HG03135 (cell line): Measurements from ENCODE around the gene CDC37.
"Not testable (repeated sequence)": the region's sequence is repeated elsewhere in the genome, so short reads cannot be mapped to it uniquely, and the experiment has no call there.

Experiments
- ATAC-seq: cut with Tn5 transposase; IDR thresholded peaks from one replicate; pipeline ENCODE4 v1.9.1; 2021; ENCODE audit warnings: mild to moderate bottlenecking, moderate library complexity; ENCODE audit not compliant: unreplicated experiment

CDC37 gene

DNA sequence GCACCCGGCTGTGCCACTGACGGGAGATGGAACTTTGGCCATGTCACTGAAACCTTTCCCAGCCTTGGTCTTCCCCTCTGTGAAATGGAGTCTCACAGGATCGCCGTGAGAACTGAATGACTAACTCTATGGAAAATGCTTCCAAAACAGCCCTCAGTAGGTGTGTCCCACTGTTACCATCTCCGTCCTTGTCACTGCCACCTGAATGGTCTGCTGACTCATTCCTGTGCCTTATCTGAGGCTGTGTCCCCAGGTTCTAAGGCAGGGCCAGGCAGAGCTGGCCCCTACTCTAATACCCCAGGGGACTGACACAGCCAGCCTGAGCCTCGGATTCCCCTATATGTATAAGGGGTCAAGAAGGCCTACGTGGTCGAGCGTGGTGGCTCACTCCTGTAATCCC lies 4.5 kb downstream of the CDC37 start:
- ATAC-seq: no peak

DNA sequence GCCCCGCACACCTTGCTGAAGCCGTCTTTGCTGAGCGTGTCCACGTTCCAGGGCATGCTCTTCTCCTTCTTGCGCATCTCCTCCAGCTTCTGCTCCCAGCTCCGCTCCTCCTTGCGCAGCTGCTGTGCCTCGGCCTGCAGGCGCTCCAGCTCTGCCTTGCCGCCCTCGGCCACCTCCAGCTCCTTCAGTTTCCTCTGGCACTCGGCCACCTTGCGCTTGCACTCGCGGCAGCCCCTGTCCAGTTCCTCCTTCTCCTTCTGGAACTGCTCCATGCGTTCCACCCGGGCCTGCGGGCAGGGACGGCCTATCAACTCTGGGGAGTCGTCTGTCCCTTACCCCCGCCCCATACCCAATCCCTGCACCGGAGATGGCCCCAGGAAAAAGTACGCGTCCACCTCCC lies 7.4 kb downstream of the CDC37 start:
- ATAC-seq: no peak

DNA sequence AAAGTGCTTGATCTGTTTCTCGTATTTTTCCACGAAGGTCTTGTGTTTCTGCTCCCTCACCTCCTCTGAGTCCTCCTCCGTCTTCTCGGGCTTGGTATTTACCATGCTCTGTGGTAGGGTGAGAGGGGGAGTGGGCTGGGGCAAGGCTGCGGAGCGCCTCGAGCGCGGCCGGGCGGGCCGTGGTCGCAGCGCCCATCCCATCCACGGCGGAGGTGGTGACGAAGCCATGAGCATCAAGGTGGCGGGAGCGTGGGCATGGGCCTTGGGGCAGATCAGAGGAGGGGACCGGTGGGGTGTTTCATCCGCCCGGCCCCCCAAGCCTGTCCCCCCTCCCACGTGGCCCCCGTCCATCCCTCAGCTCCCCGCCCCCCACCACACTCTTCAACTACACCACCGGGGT lies 7.9 kb downstream of the CDC37 start:
- no peak for ATAC-seq

DNA sequence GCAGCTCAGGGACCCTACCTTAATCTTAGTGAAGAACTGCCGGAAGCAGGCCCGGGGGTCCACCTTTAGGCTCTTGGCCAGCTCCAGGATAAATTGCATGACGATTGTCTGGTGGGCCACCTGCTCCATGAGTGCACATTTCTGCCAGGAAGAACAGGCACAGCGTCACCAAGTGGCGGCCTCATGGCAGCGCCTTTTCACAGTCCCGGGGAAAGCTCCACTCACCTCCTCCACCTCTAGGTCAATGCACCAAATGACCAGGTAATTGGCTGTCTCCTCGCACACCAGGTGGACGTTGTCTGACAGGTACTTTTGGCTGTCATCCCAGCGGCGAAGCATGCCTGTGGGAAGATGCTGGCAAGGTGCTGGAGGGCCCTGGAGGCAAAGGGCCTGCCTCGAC lies 8.3 kb downstream of the CDC37 start:
- no peak for ATAC-seq

DNA sequence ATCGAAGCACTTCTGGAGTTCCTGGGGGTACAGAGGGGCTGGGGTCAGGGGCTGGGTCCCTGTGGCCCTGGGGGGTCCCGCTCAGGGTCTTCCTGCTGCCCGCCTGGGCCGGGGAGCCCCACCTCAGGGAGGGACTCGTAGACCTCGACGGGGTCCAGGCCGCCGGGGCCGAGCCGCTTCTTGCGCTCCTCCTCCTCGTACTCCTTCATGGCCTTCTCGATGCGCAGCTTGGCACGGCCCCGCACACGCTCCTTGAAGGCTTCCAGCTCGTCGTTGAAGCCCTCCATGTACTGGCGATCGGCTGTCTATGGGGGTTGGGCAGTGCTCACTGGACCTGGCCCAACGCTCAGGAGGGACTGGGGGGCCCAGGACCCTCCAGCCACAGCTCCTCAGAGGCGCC lies 10.2 kb downstream of the CDC37 start:
- no peak for ATAC-seq

DNA sequence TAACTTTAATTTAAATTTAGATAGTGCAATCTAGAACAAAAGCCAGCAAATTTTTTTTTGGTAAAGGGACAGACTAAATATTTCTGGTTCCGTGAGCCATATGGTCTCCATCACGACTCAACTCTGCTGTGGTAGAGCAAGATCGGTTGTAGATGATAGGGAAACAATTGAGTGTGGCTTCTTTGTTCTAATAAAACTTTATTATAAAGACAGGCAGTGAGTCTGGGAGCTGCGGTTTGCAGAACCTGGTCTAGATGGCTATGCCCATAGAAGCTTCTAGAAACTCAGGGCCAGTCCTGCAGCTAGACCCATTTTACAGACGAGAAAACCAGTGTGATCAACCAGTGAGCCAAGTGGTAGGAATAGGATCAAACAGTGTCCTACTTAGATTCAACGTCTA lies 11.2 kb downstream of the CDC37 start:
- no peak for ATAC-seq

DNA sequence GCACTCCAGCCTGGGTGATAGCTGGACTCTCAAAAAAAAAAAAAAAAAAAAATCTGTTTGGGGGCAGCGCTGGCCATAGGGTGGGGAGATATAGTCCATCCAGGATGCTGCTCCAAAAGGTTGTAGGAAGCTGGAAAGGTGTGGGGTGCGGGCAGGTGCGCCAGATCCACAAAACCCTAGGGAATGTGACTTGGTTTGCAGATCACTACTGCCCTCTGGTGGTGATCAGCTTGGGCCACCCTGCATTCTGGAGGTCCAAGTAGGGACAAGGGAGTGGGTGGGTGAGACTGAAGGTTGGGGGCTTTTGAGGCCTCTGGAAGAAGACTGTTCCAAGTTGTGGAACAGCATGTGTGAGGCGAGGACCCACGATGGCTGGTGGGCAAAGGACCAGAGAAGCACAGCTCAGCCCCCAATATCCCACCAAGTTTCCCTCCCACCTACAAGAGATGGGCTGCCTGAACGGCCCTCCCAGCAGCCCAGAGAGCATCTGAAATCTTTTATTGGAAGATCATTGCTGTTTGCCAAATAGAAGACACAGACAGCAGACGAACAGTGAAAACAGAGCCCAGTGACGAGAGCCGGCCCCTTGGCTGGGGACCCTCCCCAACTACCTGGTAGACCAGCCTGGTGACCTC lies 12.6 kb downstream of the CDC37 start:
- no peak for ATAC-seq

DNA sequence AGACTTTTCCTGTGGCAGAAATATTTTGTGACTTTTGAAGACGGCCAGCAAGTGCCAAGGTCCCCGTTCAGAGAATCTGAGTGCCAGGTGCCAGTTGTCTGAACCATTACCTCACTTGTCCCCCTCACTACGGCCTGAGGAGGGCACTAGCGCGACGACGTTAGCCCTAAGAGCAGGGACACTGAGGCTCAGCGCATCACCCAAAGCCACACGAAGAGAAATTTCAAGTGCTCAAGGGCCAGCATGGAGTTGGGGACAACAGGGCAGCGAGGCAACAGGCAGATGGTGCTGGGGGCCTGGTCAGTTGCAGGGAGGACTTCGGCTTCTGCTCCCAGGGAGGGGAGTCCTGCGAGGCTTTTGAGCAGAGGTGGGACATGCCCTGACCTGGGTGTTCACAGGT lies 13.5 kb downstream of the CDC37 start:
- ATAC-seq: no peak

DNA sequence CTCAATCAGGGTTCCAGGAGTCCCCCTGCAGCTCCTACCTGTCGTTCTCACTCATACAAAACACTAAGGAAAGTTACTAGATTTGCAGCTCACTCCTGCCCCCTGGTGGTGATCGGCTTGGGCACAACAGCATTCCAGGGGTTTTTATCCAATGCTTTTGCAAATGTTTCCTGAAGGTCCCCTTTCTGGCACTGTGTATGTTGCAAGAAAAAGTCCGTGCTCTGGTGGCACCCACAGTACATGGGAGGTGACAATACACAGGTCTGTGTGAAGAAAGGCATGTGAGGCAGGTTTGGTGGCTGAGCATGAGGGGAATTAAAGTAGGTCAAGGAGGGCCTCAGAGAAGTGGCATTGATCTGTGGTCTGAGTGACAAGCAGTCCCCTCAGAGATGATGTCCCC lies 14.4 kb downstream of the CDC37 start:
- no peak for ATAC-seq

DNA sequence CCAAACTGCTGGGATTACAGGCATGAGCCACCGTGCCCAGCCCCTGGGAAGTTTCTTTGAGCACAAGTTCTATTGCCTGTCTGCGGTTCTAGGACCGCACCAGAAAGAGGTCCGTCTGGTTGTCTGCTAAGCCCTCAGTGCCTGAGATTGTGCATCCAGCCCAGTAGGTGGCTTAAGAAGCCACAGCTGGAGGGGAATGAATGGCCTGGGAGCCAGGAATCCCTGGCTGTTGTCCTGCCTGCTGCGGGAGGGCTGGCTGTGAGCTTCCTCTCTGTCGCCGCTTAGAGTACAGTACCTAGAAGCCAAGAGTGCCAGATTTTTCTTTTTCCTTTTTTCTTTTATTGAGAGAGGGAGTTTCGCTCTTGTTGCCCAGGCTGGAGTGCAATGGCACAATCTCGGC lies 18.8 kb downstream of the CDC37 start:
- no peak for ATAC-seq

DNA sequence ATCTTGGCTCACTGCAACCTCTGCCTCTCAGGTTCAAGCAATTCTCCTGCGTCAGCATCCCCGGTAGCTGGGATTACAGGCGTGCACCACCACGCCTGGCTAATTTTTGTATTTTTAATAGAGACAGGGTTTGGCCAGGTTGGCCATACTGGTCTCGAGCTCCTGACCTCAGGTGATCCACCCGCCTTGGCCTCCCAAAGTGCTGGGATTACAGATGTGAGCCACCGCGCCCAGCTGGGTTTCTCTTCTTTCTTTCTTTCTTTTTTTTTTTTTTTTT lies 20.2 kb downstream of the CDC37 start:
- ATAC-seq: not testable (repeated sequence)

DNA sequence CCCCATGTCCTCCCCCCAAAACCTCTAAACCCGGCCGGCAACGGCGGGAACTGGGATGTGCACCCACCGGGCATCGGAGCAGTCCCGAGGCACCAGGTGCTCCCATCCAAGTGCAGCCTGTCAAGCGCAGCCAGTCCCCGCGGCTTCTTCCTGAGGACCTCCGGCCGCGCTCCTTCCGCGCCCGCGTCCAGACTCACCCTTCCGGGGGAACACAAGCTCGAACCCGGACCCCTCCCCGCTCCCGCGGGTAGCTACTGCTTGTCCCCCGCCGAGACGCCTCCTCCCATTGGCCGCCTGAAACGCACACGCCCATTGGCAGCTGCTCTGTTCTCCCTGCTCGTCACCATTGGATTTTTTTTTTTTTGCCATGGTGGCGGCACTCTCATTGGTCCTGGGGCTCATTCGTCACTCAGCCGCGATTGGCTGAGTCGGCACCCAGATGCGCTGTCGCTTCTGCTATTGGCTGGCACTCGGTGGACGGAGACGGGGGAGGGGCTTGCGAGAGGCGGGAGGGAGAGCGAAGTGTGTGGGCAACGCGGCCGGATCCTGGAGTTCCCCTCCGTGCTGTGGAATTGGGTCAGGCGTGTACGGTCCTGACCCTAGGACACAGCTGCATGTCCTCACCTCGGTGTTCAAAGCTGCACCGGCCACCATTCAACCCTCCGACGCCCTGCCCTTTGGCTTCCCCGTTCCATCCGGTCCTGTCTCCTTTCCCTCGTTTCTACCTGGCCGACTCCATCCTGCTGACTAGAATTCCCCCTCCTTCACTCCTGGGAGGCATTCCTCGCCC lies 22.8 kb downstream of the CDC37 start, which contains the start of gene TYK2:
TYK2 (minus strand) TSS at position 260 of the 790 bp plus-strand sequence. CDS start 2,166 bp downstream, outside the sequence.
- peak; percentile 90 for ATAC-seq

DNA sequence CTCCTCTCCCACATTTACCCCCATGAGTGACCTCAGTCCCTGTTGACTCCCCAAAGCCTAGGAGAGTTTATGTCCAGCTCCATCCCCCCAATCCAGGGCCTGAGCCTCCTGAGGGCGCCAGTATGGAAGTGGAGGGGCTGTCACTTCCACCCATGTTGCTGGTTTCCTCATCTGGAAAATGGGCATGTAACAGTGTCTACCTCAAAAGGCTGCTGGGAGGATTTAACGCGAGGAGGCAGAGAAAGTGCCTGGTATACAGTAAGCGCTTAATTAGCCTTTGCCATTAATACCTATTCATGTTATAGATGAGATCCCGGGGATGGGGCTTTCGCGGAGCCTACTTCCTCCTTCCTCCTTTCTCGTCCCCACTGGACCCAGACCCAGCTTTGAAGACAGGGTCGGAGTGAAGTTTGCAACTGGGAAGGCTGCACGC lies 23.4 kb downstream of the CDC37 start:
- ATAC-seq: no peak

DNA sequence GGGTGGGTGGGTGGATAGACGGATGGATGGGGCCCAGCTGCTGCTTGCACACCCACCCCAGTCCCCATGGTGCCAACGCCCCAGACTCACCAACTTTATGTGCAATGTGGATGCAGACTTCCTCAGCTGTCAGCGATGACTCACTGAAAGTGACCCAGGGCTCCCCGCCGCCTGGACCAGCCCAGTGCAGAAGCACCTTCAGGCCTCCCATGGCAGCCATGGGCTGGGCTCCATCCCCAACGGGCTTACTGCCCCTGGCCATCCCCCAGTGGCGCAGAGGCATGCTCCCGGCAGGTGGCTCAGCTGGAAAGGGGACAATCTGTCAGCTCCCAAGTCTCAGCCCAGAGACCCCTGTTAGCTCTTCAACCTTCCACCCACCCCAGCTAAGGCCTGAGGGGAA lies 25.2 kb downstream of the CDC37 start:
- no peak for ATAC-seq

DNA sequence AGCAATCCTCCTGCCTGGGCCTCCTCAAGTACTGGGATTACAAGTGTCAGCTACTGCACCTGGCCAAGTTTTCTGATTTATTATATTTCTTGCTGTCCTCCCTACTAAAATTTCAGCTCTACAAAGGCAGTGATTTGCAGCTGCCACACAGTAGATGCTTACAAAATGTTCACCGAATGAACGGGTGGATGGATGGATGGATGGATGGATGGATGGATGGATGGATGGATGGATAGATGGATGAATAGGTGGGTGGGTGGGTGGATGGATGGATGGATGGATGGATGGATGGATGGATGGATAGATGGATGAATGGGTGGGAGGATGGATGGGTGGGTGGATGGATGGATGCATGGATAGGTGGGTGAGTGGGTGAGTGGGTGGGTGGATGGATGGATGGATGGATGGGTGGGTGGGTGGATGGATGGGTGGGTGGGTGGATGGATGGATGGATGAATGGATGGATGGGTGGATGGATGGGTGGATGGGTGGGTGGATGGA lies 26.2 kb downstream of the CDC37 start:
- ATAC-seq: not testable (repeated sequence)

DNA sequence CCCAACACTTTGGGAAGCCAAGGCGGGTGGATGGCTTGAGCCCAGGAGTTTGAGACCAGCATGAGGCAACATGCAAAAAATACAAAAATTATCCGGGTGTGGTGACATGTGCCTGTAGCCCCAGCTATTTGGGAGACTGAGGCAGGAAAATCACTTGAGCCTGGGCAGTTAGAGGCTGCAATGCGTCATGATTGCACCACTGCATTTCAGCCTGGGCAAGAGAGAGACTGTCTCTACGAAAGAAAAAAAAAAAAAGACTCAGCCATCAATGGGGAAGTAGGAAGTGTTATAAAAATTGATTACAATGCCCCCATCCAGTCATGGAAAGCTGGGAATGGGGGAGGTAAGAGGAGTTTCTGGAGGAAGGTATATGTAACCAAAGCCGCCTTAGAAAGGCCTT lies 28.4 kb downstream of the CDC37 start:
- ATAC-seq: no peak

DNA sequence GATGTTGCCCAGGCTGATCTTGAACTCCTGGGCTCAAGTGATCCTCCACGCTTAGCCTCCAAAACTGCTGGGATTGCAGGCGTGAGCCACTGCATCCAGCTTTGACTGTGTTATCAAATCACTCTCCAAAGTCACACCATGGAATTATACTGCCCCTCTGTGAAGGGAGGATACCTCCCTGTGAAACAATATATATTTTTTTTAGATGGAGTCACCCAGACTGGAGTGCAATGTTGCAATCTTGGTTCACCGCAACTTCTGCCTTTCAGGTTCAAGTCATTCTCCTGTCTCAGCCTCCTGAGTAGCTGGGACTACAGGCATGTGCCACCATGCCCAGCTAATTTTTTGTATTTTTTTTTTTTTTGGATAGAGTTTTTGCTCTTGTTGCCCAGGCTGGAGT lies 30.7 kb downstream of the CDC37 start:
- no peak for ATAC-seq

DNA sequence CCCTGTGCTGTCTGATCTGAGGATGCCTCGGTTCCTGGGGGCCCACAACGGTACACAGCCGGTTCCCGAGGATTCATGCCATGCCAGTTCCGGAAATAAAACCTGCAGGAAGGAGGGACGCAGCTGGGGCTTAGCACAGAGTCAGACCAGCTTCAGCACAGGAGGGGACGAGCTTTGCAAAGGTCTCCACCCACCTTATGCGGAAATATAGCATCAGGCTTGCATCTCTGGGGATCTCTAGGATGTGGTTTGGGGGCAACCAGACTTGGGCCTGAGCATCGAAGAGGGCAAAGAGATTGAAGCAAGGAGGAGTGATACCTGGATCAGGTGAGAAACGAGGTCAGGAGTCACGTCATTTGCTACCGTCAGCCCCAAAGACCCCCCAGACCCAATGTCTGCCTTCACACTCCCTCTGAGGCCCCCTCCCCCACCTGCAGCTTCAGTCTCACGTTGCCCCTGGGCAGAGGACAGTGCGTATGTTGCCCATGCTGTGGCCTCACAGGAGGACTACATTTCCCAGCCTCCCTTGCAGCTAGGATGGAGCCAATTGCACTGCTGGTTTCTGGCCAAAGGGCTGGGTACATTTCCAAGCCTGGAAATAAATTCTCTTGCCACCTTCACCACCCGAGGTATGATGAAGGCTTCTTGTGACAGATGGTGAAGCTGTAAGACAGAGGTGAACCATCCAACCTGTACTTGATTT lies 35.1 kb downstream of the CDC37 start:
- no peak for ATAC-seq

DNA sequence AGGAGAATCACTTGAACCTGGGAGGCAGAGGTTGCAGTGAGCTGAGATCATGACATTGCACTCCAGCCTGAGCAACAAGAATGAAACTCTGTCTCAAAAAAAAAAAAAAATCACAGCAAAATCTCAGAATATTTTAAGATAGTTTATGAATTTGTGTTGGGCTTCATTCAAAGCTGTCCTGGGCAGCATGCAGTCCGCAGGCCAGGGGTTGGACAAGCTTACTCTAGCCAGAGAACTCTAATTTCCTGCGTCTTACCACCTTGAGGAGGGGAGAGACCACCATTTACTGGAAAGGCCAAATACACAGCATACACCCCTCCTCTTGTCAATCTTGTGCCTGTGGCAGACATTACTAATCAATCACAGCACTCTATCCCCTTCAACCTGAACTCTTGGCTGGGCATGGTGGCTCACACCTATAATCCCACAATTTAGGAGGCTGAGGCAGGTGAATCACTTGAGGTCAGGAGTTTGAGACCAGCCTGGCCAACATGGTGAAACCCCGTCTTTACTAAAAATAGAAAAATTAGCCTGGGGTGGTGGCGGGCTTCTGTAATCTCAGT lies 36.3 kb downstream of the CDC37 start:
- not testable (repeated sequence) for ATAC-seq

DNA sequence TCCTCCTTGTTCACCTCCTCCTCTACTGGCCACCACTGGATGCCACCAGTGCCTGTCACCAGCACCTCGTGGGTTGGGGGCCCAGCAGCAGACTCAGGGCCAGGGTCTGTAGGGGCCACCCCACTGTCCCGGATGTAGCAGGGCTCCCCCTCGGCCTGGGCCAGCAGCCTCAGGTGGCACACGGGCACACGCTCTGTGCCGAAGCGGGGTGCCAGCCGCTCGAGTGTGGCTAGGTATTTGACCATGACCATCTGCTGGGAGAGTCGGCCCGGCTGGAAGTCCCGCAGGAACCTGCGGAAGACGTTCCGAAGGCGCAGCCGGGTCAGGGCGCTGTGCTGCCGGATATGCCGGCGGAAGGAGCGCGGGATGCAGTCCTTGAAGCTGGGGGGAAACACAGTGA lies 37.8 kb downstream of the CDC37 start:
- ATAC-seq: no peak

DNA sequence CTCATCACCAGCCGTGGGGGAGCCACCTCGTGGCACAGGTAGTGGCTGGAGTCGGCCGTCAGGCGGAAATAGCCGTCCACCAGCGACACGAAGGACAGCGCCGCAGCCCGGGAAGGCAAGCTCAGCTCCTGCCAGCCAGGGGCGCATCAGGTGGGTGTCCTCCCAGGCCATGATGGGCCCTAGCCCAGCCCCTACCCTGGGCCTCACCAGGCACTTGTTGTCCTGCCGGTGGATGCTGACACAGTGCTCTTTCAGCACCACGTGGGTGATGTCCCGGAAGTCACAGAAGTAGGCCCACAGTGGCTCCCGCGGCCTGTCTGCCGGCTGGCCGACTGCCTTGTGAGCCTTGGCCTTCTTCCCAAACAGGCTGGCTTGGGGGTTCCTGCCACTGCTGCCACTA lies 38.7 kb downstream of the CDC37 start:
- ATAC-seq: no peak
